SK-N-SH treated with all-trans-retinoic acid at 6 μM for 48 hours (cell line): Measurements from ENCODE around the gene TRPV5.

Experiments
- ATAC-seq: fragments of 200-7000 bp; cut with Tn5 transposase; 3 replicates; pipeline ENCODE4 v1.9.1; 2020; ENCODE audit warnings: mild to moderate bottlenecking, moderate library complexity
- ARNTL ChIP-seq: fragments of 450-650 bp; formaldehyde crosslinking; IDR thresholded peaks from 2 replicates; pipeline ENCODE4 v1.5.0; 2020; ENCODE audit warnings: low read depth, mild to moderate bottlenecking, moderate library complexity, borderline replicate concordance
- BACH2 ChIP-seq: fragments of 250-450 bp; sonication (Bioruptor Pico); IDR thresholded peaks from 2 replicates; pipeline ENCODE4 v1.9.0; 2021; ENCODE audit warnings: mild to moderate bottlenecking, borderline replicate concordance
- CREB5 ChIP-seq: fragments of 250-450 bp; sonication (Bioruptor Pico); IDR thresholded peaks from 2 replicates; pipeline ENCODE4 v1.5.1; 2020; ENCODE audit warnings: low read depth, mild to moderate bottlenecking, moderate library complexity
- CSDC2 ChIP-seq: fragments of 250-450 bp; sonication (Bioruptor Pico); IDR thresholded peaks from 2 replicates; pipeline ENCODE4 v1.5.0; 2020; ENCODE audit warnings: mild to moderate bottlenecking, moderate library complexity
- ESRRG ChIP-seq: fragments of 250-450 bp; sonication (Bioruptor Pico); IDR thresholded peaks from 2 replicates; pipeline ENCODE4 v1.6.1; 2021; ENCODE audit warnings: mild to moderate bottlenecking
- GLIS3 ChIP-seq: fragments of 250-450 bp; sonication (Bioruptor Pico); IDR thresholded peaks from 2 replicates; pipeline ENCODE4 v1.5.0; 2020; ENCODE audit warnings: mild to moderate bottlenecking, moderate library complexity
- ISL1 ChIP-seq: fragments of 250-450 bp; sonication (Bioruptor Pico); IDR thresholded peaks from 2 replicates; pipeline ENCODE4 v2.1.2; 2022; ENCODE audit warnings: mild to moderate bottlenecking, moderate library complexity
- OSR1 ChIP-seq: fragments of 250-450 bp; sonication (Bioruptor Pico); IDR thresholded peaks from 2 replicates; pipeline ENCODE4 v1.8.0; 2022; ENCODE audit warnings: moderate library complexity, mild to moderate bottlenecking, inconsistent platforms
- PATZ1 ChIP-seq: fragments of 250-450 bp; sonication (Bioruptor Pico); IDR thresholded peaks from 2 replicates; pipeline ENCODE4 v1.8.0; 2020; ENCODE audit warnings: mild to moderate bottlenecking, moderate library complexity, borderline replicate concordance
- POU6F1 ChIP-seq: fragments of 250-450 bp; sonication (Bioruptor Pico); IDR thresholded peaks from 2 replicates; pipeline ENCODE4 v1.8.0; 2021; ENCODE audit warnings: low read depth, mild to moderate bottlenecking, moderate library complexity, borderline replicate concordance
- PPARA ChIP-seq: fragments of 250-450 bp; sonication (Bioruptor Pico); IDR thresholded peaks from 2 replicates; pipeline ENCODE4 v1.5.0; 2020; ENCODE audit warnings: mild to moderate bottlenecking, borderline replicate concordance
- SNAI2 ChIP-seq: fragments of 250-450 bp; sonication (Bioruptor Pico); IDR thresholded peaks from 2 replicates; pipeline ENCODE4 v1.5.0; 2020; ENCODE audit warnings: mild to moderate bottlenecking, moderate library complexity
- TCF4 ChIP-seq: fragments of 250-450 bp; sonication (Bioruptor Pico); IDR thresholded peaks from 2 replicates; pipeline ENCODE4 v1.8.0; 2021; ENCODE audit warnings: mild to moderate bottlenecking, moderate library complexity, borderline replicate concordance
- TOX ChIP-seq: fragments of 250-450 bp; sonication (Bioruptor Pico); IDR thresholded peaks from 2 replicates; pipeline ENCODE4 v1.8.0; 2021; ENCODE audit warnings: mild to moderate bottlenecking, moderate library complexity, borderline replicate concordance
- ZC3H10 ChIP-seq: fragments of 250-450 bp; sonication (Bioruptor Pico); IDR thresholded peaks from 2 replicates; pipeline ENCODE4 v1.5.1; 2021; ENCODE audit warnings: mild to moderate bottlenecking, moderate library complexity
- ZFP3 ChIP-seq: fragments of 250-450 bp; sonication (Bioruptor Pico); IDR thresholded peaks from 2 replicates; pipeline ENCODE4 v1.5.0; 2020; ENCODE audit warnings: mild to moderate bottlenecking, moderate library complexity
- ZFP30 ChIP-seq: fragments of 450-650 bp; formaldehyde crosslinking; IDR thresholded peaks from 2 replicates; pipeline ENCODE4 v1.5.0; 2022; ENCODE audit warnings: mild to moderate bottlenecking, moderate library complexity
- ZNF565 ChIP-seq: fragments of 450-650 bp; formaldehyde crosslinking; conservative IDR thresholded peaks from 2 replicates; pipeline ENCODE4 v1.5.0; 2020; ENCODE audit warnings: low read depth, mild to moderate bottlenecking, moderate library complexity
- ZNF70 ChIP-seq: fragments of 450-650 bp; formaldehyde crosslinking; IDR thresholded peaks from 2 replicates; pipeline ENCODE4 v1.5.0; 2020; ENCODE audit warnings: mild to moderate bottlenecking, moderate library complexity
- ZNF8 ChIP-seq: fragments of 450-650 bp; formaldehyde crosslinking; IDR thresholded peaks from 2 replicates; pipeline ENCODE4 v1.5.0; 2020; ENCODE audit warnings: mild to moderate bottlenecking, moderate library complexity
- TF ChIP-seq, protein P1 (sequence below): fragments of 250-450 bp; sonication (Bioruptor Pico); IDR thresholded peaks from 2 replicates; pipeline ENCODE4 v1.5.1; 2021; ENCODE audit warnings: mild to moderate bottlenecking, moderate library complexity

TRPV5 gene

GRCh38 chr7:142968229-142968628 is 34.7 kb upstream of the TRPV5 start:
- ATAC-seq: no peak
- TF ChIP-seq CSDC2 (CRISPR knock-in tag) (no peak), ESRRG (CRISPR knock-in tag) (no peak), CREB5 (CRISPR knock-in tag) (no peak), POU6F1 (CRISPR knock-in tag) (no peak), ZNF70 (no peak), ZNF565 (CRISPR knock-in tag) (no peak), BACH2 (CRISPR knock-in tag) (no peak), PPARA (no peak), SNAI2 (no peak), ZNF8 (CRISPR knock-in tag) (no peak), ARNTL (CRISPR knock-in tag) (no peak)

GRCh38 chr7:142964502-142965246 is 31.1 kb upstream of the TRPV5 start:
- no peak for ATAC-seq
- TF ChIP-seq ZFP3 (CRISPR knock-in tag) (no peak), POU6F1 (CRISPR knock-in tag) (no peak), ZNF565 (CRISPR knock-in tag) (no peak), CSDC2 (CRISPR knock-in tag) (no peak), ZC3H10 (CRISPR knock-in tag) (no peak)

DNA sequence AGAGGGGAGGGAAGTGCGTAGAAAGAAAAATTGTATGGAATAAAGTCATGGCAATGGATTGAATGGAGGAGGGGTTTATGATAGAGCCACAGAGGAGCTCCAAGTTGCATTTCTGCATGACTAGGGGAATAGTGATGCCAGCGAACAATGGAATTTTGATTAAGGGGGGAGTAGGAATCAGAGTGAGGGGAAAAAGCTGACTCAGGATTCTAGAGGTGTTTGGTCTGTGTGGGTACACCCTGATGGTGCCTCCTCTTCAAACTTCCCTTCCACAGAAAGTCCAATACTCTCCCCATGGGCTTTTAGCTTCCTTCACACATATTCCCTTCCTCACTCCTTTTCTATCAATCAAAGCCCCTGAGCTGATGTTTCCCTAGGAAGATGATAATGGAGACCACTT is 30.4 kb upstream of the TRPV5 start:
- no peak for TF ChIP-seq CSDC2 (CRISPR knock-in tag)
- TF ChIP-seq ZNF70: no peak
- no peak for TF ChIP-seq TOX
- no peak for TF ChIP-seq BACH2 (CRISPR knock-in tag)
- TF ChIP-seq ZC3H10 (CRISPR knock-in tag): no peak
- no peak for TF ChIP-seq ESRRG (CRISPR knock-in tag)
- TF ChIP-seq CREB5 (CRISPR knock-in tag): no peak
- TF ChIP-seq ISL1: no peak
- no peak for ATAC-seq

GRCh38 chr7:142962991-142963390 is 29.4 kb upstream of the TRPV5 start:
- TF ChIP-seq TOX (no peak), BACH2 (CRISPR knock-in tag) (no peak), ZC3H10 (CRISPR knock-in tag) (no peak), ZFP30 (CRISPR knock-in tag) (no peak), ISL1 (no peak), ARNTL (CRISPR knock-in tag) (no peak), GLIS3 (CRISPR knock-in tag) (no peak), ZNF565 (CRISPR knock-in tag) (no peak), OSR1 (no peak), CSDC2 (CRISPR knock-in tag) (no peak), ZFP3 (CRISPR knock-in tag) (no peak), TCF4 (CRISPR knock-in tag) (no peak), ZNF8 (CRISPR knock-in tag) (no peak), ZNF70 (no peak), POU6F1 (CRISPR knock-in tag) (no peak), PATZ1 (CRISPR knock-in tag) (no peak)
- TF ChIP-seq, protein P1, sequence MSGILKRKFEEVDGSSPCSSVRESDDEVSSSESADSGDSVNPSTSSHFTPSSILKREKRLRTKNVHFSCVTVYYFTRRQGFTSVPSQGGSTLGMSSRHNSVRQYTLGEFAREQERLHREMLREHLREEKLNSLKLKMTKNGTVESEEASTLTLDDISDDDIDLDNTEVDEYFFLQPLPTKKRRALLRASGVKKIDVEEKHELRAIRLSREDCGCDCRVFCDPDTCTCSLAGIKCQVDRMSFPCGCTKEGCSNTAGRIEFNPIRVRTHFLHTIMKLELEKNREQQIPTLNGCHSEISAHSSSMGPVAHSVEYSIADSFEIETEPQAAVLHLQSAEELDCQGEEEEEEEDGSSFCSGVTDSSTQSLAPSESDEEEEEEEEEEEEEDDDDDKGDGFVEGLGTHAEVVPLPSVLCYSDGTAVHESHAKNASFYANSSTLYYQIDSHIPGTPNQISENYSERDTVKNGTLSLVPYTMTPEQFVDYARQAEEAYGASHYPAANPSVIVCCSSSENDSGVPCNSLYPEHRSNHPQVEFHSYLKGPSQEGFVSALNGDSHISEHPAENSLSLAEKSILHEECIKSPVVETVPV (CRISPR knock-in tag): no peak
- TF ChIP-seq, all 23 proteins: peak for 0
- ATAC-seq: no peak
